ENCODE data around the gene EYA2.

- no peak for TF ChIP-seq CTCF (conservative IDR thresholded peaks at IDR 0.05; ENCODE audit: low read length)
- no peak for TF ChIP-seq EZH2phosphoT487 (IDR thresholded peaks at IDR 0.05; ENCODE audit: borderline replicate concordance)
Observed at GRCh38 chr20:46987001-46987400, 92.4 kb downstream of the EYA2 start.

Measured in Loucy (cell line).